Small intestine (tissue), 7 donors: ENCODE data around the gene TAF8. TPM values are rescaled to one million over a fixed set of nuclear protein-coding genes. Genes with fewer than 3 reads are reported as not detected.

Experiments used
- DNase-seq, 2 donors: peaks; one replicate each; pipeline versions ENCODE4 v3.0.0 to v3.0.0-alpha.2; 2013
- FAIRE-seq: peaks from 2 replicates; lab custom pipeline; 2012; peaks lifted over from hg19 to GRCh38; lab: Jason Lieb, UNC
- H3K27ac ChIP-seq, 3 donors: one replicate each; pipeline ENCODE4 v1.5.1; 2013; ENCODE audit warnings: low read length in 2 of 3, mild to moderate bottlenecking in 2 of 3, control low read depth in 1 of 3, inconsistent platforms in 1 of 3, low read depth in 1 of 3, moderate library complexity in 1 of 3
- H3K27me3 ChIP-seq, 3 donors: one replicate each; pipeline ENCODE4 v1.6.1; 2013; ENCODE audit warnings: low read length in 3 of 3, inconsistent platforms in 1 of 3; ENCODE audit not compliant: control insufficient read depth in 3 of 3, insufficient read depth in 3 of 3
- H3K36me3 ChIP-seq, 3 donors: one replicate each; pipeline ENCODE4 v1.6.1; 2013; ENCODE audit warnings: low read length in 3 of 3, inconsistent platforms in 1 of 3, low read depth in 1 of 3, mild to moderate bottlenecking in 1 of 3, moderate library complexity in 1 of 3; ENCODE audit not compliant: control insufficient read depth in 3 of 3, insufficient read depth in 2 of 3
- H3K4me1 ChIP-seq, 3 donors: one replicate each; pipeline ENCODE4 v1.6.1; 2013; ENCODE audit warnings: low read length in 2 of 3, inconsistent platforms in 1 of 3, low read depth in 1 of 3, mild to moderate bottlenecking in 1 of 3, moderate library complexity in 1 of 3; ENCODE audit not compliant: control insufficient read depth in 3 of 3, insufficient read depth in 2 of 3
- H3K4me3 ChIP-seq, 3 donors: one replicate each; pipeline ENCODE4 v1.5.1; 2013; ENCODE audit warnings: low read length in 3 of 3, control low read depth in 1 of 3, inconsistent platforms in 1 of 3, low read depth in 1 of 3, mild to moderate bottlenecking in 1 of 3, moderate library complexity in 1 of 3
- H3K9me3 ChIP-seq, 2 donors: one replicate each; pipeline ENCODE4 v1.6.1; 2013; ENCODE audit warnings: low read depth in 1 of 2, low read length in 1 of 2; ENCODE audit not compliant: control insufficient read depth in 2 of 2, insufficient read depth in 1 of 2
- WGBS, 3 donors: extraction: QIAGEN DNeasy Blood & Tissue Kit; methylation state at CpG; one replicate each; pipeline ENCODE4 v1.1.7; 2013; 5-methylcytosine and 5-hydroxymethylcytosine counted together
- polyA plus RNA-seq, 4 donors: library from polyadenylated mRNA; stranded (reverse) in 3 of 4; unstranded in 1 of 4; fragments of 200-250 nt in 3 of 4; fragments of 120-200 nt in 1 of 4; gene quantifications; one replicate each; pipeline versions ENCODE4 v1.2.1 to v1.2.3, GENCODE V29; 2013
- donor health status: healthy with polysubstance abuse.
- donor health status: control.
- donor health status: control.
- donor health status: Bipolar disorder and iron deficiency.
- donor health status: healthy.

The TAF8 gene
- polyA plus RNA-seq, 4 donors: 6.7 to 33.6 (median 10.8) TPM

DNA sequence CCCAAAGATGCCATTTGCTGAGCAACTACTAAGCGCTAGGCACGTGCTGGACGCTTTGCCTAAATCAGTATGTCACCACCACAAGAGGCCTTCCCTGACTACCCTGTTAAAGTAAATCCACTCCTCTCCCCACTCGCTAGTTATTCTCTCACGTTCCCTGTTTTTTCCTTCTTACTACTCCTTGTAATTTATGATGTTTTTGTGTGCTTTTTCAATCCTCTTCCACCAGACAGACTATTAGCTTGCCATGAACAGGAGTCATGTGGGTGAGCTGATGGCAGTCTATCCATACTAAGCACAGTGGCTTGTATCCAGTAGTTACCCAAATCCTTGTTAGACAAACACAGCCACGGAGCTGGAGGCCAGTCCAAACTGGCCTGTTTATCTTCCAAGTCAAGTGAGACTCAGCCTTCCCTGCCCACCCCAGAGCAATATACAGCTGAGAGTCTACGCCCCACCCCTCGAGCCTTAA lies 50.9 kb downstream of the TAF8 start:
- peaks cover 0 to 52% (median 7%) of the 10 kb centered on the region in 3 donors for H3K36me3 ChIP-seq
- no peak overlapping the region for H3K4me3 ChIP-seq
- no peaks in the 10 kb centered on the region for H3K9me3 ChIP-seq
- no peaks in the 10 kb centered on the region for H3K27me3 ChIP-seq
- 72 to 78% (median 72%) methylated on average over 8 of the region's 8 CpGs for WGBS, 3 donors
- peak overlapping the region; percentile 71 to 96 (median 76) for H3K27ac ChIP-seq
- DNase-seq (peak; percentile 47 to 79), FAIRE-seq (no peak)
- H3K4me1 ChIP-seq: peaks cover 5 to 92% (median 8%) of the 10 kb centered on the region in 3 donors

- FAIRE-seq: no peak
- DNase-seq: peak; percentile 66 to 81
- H3K4me3 ChIP-seq: no peak overlapping the region
- H3K27me3 ChIP-seq: no peaks in the 10 kb centered on the region
- H3K4me1 ChIP-seq: peaks cover 5 to 94% (median 8%) of the 10 kb centered on the region in 3 donors
- WGBS, 3 donors: 24 to 66% (median 46%) methylated on average over 7 of the region's 7 CpGs
- no peaks in the 10 kb centered on the region for H3K9me3 ChIP-seq
- H3K36me3 ChIP-seq: peaks cover 0 to 67% (median 9%) of the 10 kb centered on the region in 3 donors
- H3K27ac ChIP-seq: peak overlapping the region in 2 of 3 donors; percentile 28 to 96
Measured at GRCh38 chr6:42103216-42103615, 52.9 kb downstream of the TAF8 start.

DNA sequence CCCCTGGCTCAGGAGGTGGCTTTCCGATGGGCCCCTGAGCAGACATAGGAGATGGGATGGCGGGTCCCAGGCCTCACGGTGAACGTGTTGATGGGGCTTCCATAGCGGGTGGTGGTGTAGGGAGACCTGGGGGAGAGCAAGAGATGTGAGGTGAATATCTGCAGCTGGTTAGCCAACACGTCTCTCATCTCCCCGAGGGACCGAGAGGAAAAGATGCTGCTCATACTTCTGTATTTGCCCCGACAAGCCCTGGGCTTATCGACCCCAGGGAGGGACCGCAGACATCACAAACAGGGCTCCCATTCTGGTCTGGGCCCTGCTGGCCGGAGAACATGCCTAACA lies 53.4 kb downstream of the TAF8 start:
- Histone ChIP-seq H3K4me1 (peaks cover 5 to 91% (median 7%) of the 10 kb centered on the region in 3 donors), H3K27ac (peak overlapping the region; percentile 17 to 96 (median 28)), H3K9me3 (no peaks in the 10 kb centered on the region), H3K27me3 (no peaks in the 10 kb centered on the region), H3K36me3 (peaks cover 0 to 72% (median 9%) of the 10 kb centered on the region in 3 donors), H3K4me3 (no peak overlapping the region)
- FAIRE-seq (no peak), DNase-seq (no peak)
- WGBS, 3 donors: 82 to 89% (median 89%) methylated on average over 12 of the region's 12 CpGs

- Histone ChIP-seq H3K27ac (peak overlapping the region; percentile 17 to 96 (median 37)), H3K4me3 (peak overlapping the region; percentile 9 to 43 (median 42)), H3K27me3 (no peaks in the 10 kb centered on the region), H3K4me1 (peaks cover 2 to 87% (median 5%) of the 10 kb centered on the region in 3 donors), H3K9me3 (no peaks in the 10 kb centered on the region), H3K36me3 (peaks cover 0 to 76% (median 9%) of the 10 kb centered on the region in 3 donors)
- FAIRE-seq (no peak), DNase-seq (peak in 1 of 2 donors; percentile 86)
- 27 to 75% (median 59%) methylated on average over 56 to 66 of the region's 66 CpGs for WGBS, 3 donors
Measured at GRCh38 chr6:42104095-42104803, 53.9 kb downstream of the TAF8 start.

DNA sequence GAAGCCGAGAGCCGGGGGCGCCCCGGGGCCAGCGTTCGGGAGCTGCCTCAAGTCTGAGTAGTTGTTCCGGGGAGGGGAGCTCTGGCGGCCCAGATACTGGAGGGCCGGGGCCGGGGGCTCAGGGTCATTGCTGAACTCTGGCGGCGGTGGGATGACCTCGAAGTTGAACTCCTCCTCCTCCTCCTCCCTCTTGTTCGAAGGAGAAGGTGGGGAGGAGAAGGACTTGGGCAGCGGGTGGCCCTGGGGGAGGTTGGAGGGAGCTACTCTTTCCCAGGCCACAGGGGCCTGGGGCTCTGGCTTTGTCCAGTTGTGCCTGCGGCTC lies 54.4 kb downstream of the TAF8 start:
- H3K27me3 ChIP-seq: no peaks in the 10 kb centered on the region
- peaks cover 0 to 81% (median 9%) of the 10 kb centered on the region in 3 donors for H3K36me3 ChIP-seq
- peak overlapping the region in 2 of 3 donors; percentile 37 to 94 for H3K27ac ChIP-seq
- peak overlapping the region in 2 of 3 donors; percentile 42 to 43 for H3K4me3 ChIP-seq
- peaks cover 0 to 82% (median 5%) of the 10 kb centered on the region in 3 donors for H3K4me1 ChIP-seq
- DNase-seq (no peak), FAIRE-seq (no peak)
- 39 to 89% (median 68%) methylated on average over 15 to 16 of the region's 16 CpGs for WGBS, 3 donors
- H3K9me3 ChIP-seq: no peaks in the 10 kb centered on the region

DNA sequence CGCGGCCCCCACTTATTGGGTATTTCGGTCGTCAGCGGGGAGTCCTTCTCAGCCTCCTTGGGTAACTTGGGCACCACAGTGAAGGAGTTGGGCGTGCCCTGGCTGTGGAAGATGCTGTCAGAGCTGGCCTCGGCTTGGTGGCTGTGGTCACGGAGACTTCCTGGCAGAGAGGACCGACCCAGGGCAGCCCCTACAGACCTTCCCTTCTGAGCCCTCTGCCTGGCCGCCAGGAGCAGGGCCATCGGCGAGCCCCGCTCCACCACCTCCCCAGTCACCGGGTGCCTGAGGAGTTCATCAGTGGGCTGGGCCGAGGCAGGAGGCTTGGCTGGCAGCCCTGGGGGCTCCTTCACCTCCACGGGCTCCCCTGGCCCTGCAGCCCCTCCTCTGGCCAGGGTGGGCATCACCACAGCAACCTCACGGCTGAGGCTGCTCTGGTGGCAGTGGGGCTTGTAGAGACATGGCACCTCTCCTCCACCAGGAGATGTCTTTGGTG lies 54.9 kb downstream of the TAF8 start:
- Histone ChIP-seq H3K4me3 (no peak overlapping the region), H3K27me3 (no peaks in the 10 kb centered on the region), H3K9me3 (no peaks in the 10 kb centered on the region), H3K36me3 (peaks cover 0 to 86% (median 9%) of the 10 kb centered on the region in 3 donors), H3K4me1 (peaks cover 0 to 77% (median 5%) of the 10 kb centered on the region in 3 donors), H3K27ac (peak overlapping the region in 1 of 3 donors; percentile 94)
- DNase-seq (no peak), FAIRE-seq (no peak)
- 84 to 87% (median 86%) methylated on average over 16 to 17 of the region's 17 CpGs for WGBS, 3 donors

DNA sequence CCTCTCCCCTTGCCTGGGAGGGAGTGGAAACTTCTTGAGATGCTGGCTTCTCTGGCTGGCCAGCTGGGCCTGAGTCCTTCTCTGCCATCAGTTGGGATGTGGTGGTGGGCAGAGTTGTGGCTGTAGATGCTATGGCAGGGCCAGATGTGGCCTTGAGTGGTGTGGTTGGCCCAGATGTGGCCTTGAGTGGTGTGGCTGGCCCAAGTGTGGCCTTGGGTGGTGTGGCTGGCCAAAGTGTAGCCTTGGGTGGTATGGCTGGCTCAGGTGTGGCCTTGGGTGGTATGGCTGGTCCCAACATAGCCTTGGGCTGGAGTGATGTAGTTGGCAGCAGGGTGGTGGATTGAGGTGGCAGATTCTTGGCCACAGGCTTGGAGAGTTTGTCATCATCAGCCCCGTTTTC lies 55.4 kb downstream of the TAF8 start:
- Histone ChIP-seq H3K27me3 (no peaks in the 10 kb centered on the region), H3K4me3 (no peak overlapping the region), H3K27ac (peak overlapping the region in 1 of 3 donors; percentile 94), H3K36me3 (peaks cover 0 to 81% (median 9%) of the 10 kb centered on the region in 3 donors), H3K9me3 (no peaks in the 10 kb centered on the region), H3K4me1 (peaks cover 0 to 74% (median 5%) of the 10 kb centered on the region in 3 donors)
- WGBS, 3 donors: 80 to 93% (median 88%) methylated on average over 1 of the region's 1 CpG
- FAIRE-seq (no peak), DNase-seq (no peak)

- FAIRE-seq (no peak), DNase-seq (peak in 1 of 2 donors; percentile 88)
- Histone ChIP-seq H3K27ac (peak overlapping the region in 1 of 3 donors; percentile 94), H3K4me1 (peaks cover 0 to 68% (median 5%) of the 10 kb centered on the region in 3 donors), H3K36me3 (peaks cover 0 to 80% (median 9%) of the 10 kb centered on the region in 3 donors), H3K27me3 (no peaks in the 10 kb centered on the region), H3K9me3 (no peaks in the 10 kb centered on the region), H3K4me3 (peak overlapping the region in 1 of 3 donors; percentile 10)
- 60 to 72% (median 62%) methylated on average over 16 to 19 of the region's 19 CpGs for WGBS, 3 donors
Measured at GRCh38 chr6:42106112-42107023, 56.0 kb downstream of the TAF8 start.
